HG02759 (cell line): Measurements from ENCODE around the gene TIFAB.
"Not testable (repeated sequence)": the region's sequence is repeated elsewhere in the genome, so short reads cannot be mapped to it uniquely, and the experiment has no call there.

Experiments used
- ATAC-seq: cut with Tn5 transposase; IDR thresholded peaks from one replicate; pipeline ENCODE4 v1.9.1; 2021; ENCODE audit warnings: mild to moderate bottlenecking, moderate library complexity; ENCODE audit not compliant: unreplicated experiment

Gene TIFAB, protein sequence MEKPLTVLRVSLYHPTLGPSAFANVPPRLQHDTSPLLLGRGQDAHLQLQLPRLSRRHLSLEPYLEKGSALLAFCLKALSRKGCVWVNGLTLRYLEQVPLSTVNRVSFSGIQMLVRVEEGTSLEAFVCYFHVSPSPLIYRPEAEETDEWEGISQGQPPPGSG

DNA sequence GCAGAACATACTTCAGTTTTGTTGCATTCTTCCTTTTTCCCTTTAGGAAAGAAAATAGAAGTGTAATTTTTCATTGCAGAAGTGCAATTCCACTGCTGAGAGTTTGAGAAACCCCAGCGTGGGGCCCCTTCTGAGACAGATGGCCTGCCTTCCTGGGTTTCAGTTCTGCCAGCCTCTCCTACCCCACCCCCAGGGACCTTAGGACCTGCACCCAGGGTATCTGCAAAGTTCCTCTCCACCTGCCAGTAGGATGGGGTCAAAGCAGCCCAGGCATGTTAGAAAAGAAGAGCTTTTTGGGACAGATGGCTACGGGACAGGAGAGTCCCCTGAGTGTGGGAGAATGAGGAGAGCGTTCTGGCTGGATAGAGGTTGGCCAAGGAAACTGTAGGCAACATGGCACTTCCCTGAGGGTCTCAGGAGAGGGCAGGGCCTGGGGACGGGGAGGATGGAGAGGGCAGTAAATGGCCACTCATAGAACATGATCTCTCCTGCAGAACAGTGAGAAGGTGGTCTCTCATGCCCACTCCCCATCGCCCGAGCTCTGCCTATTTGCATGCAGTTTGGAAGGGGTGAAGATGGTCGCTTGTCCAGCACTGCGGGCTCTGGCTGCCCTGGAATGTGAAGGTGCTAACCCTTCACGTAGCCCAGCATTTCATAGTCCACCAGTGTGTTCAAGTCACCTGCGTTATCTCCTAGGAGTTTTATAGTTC lies at the start of gene TIFAB:
Gene TIFAB, minus strand, starts transcription at position 31 of the 710 bp plus-strand sequence. CDS start 2,412 bp downstream, outside the sequence.
- no peak for ATAC-seq

DNA sequence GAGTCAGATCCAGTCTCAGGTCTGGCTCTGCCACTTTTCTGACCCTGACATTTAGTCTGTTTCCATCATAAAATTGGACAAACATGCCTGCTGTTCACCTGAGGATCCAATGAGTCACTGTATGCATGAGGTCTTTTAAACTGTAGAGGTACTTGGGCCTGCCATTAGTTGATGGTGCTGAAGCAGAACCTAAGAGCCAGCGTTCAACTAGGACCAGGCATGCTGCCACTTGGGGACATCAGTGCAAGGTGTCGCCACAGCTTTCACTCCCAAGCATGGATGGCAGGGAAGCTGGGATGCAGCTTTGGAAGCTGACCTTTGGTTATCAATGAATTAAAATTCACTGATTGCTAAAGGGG lies 46.5 kb upstream of the TIFAB start:
- ATAC-seq, result no peak

DNA sequence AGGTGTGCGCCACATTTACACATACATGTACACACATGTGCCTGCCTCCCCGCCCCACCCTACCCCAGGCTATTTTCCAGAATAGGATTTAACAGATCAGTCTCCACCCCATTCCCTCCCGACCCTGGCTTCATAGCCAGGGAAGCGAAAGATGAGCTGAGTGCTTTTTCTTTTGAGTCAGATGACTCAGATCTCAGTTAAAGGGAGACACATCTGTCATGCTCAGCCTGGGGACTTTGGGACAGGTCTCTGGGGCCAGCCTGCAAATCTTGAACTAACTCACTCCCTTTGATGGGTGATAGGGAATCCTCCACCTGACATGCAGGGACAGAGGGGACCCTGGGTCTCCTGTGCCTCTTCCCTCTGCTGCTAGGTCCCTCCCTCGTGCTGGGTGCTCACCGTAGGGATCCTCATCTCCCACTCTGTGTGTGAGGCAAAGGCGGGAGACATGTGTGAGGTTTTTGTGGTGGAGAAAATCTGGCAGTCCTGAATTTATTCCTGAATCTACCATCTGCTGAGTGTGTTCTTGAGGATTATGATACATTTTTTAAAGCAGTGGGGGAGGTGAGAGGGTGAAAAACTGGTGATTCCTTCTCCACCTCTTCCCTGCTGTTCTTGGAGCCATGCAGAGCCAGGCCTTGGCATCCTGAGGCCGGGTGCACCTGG lies 46.0 kb upstream of the TIFAB start:
- no peak for ATAC-seq

DNA sequence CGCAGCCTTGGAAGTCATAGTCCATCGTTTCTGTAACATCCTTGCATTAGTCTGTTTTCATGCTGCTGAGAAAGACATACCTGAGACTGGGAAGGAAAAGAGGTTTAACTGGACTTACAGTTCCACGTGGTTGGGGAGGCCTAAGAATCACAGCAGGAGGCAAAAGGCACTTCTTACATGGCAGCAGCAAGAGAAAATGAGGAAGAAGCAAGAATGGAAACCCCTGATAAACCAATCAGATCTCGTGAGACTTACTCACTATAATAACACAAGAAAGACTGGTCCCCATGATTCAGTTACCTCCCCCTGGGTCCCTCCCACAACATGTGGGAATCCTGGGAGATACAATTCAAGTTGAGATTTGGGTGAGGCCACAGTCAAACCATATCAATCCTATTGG lies 43.4 kb upstream of the TIFAB start:
- not testable (repeated sequence) for ATAC-seq

DNA sequence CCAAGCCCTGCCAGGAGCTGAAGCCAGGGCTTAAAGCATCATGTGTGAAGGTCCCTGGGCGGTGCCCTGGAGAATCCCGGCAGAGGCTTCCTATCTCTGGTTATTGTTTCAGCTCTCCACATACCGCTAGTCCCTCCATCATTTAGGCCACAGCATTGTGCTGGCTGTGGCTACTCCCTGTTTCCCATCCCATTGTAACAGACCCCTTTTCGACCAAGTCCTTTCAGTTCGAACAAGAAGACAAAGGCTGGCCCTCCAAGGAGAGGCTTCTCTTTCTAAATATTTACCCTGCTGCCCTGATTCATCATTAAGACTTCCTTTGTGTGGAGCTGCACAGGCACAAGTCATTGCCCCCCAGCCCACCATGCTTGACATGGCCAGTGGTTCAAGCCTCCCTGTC lies 42.0 kb upstream of the TIFAB start:
- no peak for ATAC-seq

DNA sequence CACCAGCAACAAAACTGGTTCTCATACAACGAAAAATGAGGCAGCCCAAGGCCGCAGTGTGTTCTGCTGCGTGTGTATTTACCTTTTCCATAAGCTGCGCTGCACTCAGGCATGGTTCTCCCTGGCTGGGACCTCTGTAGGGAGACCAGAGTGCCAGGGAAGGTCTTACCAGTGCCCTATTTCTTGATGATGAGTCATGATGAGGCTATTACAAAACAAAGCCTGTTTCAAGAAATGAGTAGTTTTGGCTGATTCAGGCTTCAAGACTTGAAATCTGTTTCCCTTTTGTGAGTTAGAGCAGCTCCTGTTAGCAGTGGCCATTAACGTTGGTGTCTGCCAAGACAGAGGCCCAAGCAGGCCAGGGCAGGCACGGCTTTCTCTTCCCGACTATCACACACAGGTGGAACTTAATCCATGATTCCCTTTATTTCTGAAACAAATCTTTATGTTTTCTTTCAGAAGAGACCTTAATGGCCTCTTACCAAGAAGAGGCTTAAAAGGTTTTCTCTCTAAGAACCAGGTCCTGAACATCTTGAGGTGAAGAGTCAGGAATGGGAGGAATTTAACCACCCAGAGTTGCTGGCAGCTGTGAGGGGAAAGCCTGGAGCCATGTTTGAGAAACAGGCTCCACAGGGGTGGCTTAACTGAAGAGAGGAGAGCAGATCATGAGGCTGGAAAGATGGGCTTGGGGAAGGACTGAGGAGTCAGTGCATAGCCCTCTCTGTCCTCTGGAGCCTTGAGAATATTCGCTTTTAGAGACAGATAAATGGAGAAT lies 41.4 kb upstream of the TIFAB start:
- no peak for ATAC-seq

DNA sequence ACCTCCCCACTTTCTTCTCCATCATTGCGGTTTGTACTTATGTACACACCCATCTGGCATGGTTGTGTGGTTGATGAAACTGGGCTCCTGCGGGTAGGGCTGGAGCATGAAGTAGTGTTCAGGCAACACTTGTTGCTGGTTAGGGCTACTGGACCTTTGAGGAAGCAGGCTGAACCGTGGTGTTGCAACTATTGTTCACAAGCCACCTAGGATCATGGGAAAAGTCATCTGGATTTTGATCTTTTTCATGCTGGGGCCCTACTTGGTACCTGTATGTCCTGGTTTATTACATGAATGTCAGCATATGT lies 40.1 kb upstream of the TIFAB start:
- ATAC-seq, result no peak

DNA sequence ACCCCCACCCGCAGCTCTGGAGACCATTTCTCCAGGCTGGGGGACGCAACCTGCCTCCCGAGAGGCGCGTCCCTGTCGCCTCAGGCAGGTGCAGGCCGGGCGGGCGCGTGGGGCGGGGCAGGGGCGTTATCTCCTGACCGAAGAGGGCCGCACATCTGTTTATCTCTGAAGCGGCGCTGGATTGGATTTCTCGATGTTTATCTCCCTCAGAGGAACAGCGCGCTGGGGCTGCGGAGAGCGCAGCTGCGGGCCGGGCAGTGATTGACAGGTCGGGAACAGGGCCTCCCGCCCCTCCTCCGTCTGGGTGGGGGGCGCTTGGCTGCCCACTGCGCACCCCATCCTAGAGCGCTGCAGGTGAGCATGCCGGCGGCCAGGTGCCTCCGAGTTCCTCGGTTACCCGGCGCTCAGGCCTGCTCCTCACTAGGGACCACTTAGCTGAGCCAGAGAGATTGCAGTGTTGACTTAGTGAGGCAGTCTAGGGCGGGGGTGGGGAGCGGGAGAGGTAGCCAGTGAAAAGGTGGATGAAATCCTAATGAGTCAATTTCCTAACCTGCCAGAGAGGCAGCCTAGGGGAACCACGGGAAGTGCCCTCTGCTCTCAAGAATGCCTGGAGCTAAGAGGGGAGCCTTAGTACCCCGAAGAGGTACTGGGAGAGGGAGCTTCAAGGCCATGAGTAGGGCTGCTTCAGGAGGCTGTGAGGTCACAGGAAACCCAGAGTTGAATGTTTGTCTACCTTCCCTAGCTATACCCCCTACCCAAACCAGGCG lies 39.6 kb upstream of the TIFAB start:
- no peak for ATAC-seq

DNA sequence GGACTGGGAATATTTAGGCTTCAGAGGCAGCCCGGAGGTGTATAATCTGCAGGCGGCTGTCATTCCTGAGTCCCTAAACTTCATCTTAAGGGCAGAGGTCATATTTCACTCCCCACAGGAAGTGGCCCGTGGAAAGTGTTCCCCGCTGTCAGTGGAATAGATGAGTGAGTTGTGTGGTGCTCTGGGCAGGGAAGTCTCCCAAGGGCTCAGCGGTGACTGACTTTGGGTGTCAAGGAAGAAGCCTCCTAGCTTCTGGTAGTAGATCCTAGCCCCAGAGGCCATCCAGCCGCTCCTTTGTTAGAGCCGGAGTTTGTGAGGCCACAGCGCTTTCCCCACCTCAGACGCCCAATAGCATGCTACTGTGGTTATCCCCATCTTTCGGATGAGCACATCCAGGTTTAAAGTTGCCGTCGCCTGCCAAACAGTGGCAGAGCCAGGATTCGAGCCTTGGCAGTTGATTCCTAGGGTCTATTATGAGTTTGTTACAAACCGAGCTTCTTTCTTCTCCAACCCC lies 38.9 kb upstream of the TIFAB start:
- no peak for ATAC-seq

DNA sequence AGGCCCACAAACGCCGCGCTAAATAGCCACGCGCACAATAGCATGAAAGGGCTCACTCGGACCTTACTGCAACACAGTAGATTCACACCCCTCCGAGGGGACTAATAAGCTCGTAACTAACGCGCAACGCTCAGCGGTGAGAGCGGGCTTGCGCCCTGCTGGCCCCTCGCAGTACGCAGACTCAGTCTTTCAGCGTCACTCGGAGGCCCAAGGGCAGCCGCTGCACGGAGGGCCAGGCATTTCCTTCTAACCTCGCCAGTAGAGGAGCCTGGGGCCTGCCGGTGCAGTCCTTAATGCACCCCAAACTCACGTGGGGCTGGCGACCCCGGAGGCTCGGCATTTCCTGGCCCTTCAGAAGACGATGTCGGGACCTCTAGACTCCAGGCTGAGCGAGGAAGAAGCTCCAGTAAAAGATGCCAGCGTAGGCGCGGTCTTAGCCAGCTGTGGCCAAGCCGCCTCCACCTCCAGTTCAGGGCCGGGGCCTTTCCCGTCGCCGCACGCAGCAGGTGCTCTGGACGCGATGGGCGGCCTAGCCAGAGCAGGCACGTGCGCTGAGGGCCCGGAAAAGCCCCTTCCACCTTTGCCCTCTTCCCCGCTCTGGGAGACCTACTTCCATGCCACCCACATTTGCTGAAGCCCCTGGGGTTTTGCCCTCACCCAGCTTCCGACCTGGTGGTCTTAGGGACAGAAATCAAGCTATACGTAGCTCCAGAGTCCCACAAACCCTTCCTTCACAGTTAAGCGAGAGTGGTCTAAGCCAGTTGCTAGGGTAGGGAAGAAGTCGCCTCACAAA lies 38.3 kb upstream of the TIFAB start:
- no peak for ATAC-seq

DNA sequence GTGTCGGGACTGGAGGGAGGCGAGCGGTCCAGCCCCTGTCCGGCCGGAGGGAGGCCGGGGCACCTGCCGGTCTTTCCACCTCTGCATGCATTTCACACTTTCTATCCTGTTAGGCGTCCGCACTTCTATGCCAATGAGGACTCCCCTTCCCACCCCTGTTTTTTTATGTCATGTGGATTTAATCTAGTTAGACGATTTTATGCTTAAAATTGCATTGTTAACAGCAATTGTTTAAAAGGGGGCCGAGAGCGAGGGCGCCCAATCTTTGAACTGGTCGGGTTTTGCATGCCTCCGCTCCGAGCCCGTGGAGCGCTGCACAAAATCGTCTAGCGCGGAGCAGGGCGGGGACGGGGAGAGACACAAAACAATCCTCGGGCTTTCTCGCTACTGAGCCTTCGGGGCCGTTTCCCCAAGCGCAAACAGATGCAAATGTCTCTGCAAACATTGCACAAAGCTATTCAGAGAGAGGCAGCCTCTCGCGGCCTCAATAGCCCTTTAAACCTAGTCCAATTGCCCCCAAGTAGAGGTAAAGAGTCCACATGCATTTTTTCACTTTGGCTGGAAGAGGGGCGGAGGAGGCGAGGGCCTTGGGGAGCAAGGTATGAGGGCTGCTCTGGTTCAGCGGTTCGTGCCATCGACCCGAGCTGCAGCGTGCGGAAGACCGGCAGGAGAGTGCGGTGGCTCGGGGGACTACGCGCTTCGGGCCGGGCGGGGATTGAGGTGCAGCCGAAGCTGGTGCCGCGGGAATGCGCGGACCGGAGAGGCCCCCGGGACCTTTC lies 37.5 kb upstream of the TIFAB start:
- no peak for ATAC-seq

DNA sequence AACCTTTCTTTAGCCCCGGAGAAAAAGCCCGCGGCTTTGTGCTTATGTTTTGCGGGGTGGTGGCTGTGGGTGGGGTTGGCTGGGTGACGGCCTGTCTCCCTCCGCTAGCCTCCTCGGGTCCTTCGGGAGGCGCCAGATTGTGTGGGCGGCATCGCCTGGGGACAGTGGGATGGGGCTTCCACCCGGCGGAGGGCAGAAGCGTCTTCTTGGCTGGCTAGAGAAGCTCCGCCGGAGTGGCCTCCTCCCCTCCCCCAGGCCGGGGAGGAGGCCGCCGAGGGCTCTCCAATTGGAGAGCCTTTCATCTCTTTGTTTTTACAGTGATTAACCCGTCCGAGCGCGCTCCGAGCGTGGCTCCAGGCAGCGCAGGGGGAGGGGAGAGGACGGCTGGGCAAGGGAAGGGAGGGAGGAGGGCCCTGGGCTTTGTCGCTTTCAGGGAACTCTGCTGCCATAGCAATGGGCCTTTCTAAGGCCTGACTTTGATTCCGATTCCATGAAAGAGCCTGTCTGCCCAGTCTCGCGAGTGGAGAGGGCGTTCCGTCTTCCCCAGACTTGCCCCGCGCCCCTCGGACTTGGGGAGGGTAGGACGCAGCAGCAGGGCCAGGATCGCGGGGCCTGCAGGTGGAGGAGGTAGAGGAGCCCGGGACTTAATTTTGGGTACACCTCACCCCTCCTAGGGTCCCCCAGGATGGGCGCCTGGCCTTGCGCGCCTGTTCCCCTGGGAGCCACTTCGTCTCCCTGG lies 36.7 kb upstream of the TIFAB start:
- no peak for ATAC-seq

DNA sequence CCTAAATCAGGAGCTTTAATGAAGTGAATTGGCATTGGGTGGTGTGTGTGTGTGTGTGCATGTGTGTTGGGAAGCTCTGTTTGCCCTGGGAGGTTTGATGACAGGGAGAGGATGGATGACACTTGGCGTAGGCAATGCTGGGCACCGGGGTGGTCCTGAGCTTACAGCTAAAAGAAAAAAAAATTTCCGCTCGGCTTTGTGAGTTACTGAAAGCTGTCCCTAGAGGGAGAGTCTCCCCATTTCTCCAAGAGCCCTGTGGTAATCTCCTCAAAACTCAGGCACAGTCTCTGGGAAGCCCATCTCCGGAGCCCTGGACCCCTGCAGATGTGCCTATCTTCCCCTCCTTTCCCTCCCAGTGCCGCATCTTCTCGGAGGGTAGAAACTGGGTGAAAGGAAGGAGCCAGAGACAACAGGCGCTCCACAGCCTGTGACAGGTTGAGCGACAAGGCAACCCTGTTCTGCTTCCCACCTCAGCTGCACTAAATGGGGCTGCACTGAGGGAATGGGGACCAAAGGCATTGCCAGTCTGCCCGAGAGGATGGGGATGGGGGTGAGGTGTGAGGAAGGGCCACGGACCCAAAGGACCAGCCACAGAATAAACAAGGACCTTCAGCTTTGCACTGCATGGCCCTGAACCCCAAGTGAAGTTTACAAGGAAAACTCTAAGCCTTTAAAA lies 35.8 kb upstream of the TIFAB start:
- no peak for ATAC-seq

DNA sequence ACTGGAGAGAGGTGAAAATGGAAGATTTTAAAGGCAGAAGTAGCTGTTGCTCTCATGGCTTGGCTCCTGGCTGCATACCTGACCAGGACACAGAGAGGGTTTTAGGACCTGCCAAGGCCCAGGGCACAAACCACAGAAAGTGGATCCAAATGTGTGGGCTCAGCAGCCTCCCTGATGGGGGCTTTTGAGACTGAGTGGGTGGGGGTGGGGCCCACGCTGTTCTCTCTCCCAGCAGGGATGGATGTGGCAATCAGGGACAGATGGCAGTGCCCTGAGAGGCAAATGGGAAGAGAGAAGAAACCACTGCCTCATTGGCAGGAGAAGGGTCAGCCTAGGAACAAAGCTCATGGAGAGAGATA lies 34.9 kb upstream of the TIFAB start:
- ATAC-seq, result no peak

DNA sequence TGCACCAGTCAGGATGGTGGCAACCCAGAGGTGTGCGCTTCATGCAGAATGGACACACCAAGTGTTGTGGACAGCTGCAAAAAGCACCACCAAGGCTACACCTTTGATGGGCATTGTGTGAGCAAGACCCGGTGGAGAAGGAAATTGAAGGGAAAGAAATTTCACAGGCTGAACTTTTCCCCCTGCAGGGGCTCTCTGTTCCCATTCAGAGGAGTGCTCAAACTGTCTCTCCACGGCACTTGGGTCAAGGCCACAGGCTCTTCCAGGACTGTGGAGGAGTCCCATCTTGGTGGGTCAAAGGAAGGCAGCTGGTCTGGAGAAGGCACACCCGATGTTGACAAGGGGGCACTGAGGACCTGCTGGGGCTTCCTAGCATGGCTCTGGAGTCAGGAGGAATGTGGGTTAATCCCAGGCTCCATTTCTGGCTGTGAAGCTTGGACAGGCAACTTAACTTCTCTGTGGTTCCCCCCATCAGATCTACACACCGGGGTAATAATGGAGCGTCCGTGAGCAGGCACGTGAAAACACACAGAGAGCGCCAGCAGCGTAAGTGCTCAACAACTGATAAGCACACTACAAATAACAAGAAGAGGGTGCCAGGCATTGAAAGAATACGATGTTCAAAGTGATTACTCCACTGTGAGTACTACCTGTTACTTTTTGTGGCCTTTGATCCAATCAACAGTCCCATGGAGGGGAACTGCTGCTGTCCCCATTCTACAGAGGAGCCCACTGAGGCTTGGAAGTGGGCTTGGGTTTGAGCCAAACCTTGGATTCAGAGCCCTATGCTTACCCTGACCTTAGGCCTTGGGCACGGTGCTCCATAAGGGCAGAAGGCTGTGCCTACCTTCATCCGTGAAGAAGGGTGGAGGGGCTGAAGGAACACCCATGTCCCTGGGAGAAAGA lies 34.2 kb upstream of the TIFAB start:
- ATAC-seq, result no peak

DNA sequence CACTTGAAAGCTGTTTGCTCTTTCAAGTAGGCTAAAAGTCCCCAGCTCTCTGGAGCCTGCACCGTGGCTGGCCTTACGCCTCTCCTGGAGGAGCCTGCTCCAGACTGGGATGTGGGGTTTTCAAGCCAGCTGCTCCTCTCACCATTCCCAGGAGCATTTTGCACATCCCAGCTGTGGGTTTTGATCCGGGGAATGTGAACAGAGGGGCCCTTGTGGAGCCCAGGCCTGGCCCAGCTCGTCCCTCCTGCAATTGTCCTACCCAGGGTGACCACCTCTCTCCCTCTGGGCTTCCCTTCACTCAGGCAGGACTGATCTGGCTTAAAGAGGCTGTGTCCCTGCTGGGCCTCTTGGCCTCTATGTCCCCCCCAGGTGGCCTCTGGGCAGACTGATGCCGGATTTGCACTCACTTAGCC lies 32.5 kb upstream of the TIFAB start:
- ATAC-seq, result no peak

DNA sequence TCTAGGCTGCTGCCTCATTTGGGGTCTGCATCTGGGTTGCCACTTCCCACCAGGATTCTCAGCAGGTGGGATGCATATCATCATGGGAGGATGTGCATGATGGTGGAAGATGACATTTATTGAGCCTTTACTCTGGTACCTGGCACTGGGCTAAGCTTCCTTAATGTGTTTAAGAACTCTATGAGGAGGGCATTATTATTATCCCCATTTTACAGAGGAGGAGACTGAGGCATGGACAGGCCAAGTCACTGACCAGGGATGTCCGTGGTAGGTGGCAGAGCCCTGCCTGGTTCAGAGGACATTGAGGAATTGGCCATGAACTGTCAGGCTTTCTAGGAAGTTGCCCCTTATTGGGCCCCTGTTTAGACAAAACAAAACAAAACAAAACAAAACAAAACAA lies 31.1 kb upstream of the TIFAB start:
- no peak for ATAC-seq
